HepG2 (cell line): ENCODE measurements around the gene UGT1A3. TPM values are rescaled to one million over a fixed set of nuclear protein-coding genes. Genes with fewer than 3 reads are reported as not detected.

ENCODE experiments used
- ATRX ChIP-seq: sonication (generic); formaldehyde crosslinking; IDR thresholded peaks from 2 replicates; pipeline ENCODE4 v1.4.0; 2020; ENCODE audit warnings: missing genetic modification reagents, borderline replicate concordance
- CEBPB ChIP-seq: IDR thresholded peaks from 2 replicates; pipeline ENCODE4 v1.6.1; 2011; ENCODE audit warnings: low read depth, low read length, improper control_type of control experiment, borderline replicate concordance
- DNMT3B ChIP-seq: conservative IDR thresholded peaks from 2 replicates; pipeline ENCODE4 v1.6.1; 2016; ENCODE audit warnings: missing biosample characterization, control low read depth
- EP300 ChIP-seq, 3 experiments: sonication (generic) in 1 of 3; formaldehyde crosslinking in 1 of 3; IDR thresholded peaks; 2 replicates each; pipeline versions ENCODE4 v1.5.1 to v1.6.1; 2011 to 2020; ENCODE audit warnings: low read depth in 2 of 3, low read length in 2 of 3, borderline replicate concordance in 1 of 3, improper control_type of control experiment in 1 of 3, mild to moderate bottlenecking in 1 of 3, missing genetic modification reagents in 1 of 3, moderate library complexity in 1 of 3
- HDAC2 ChIP-seq: sonication (generic); formaldehyde crosslinking; IDR thresholded peaks from 2 replicates; pipeline ENCODE4 v1.4.0; 2020; ENCODE audit warnings: missing genetic modification reagents
- HNRNPH1 ChIP-seq: fragments of 200-400 bp; formaldehyde crosslinking; optimal IDR thresholded peaks from 2 replicates; pipeline ENCODE3; 2017; ENCODE audit warnings: mild to moderate bottlenecking, low read depth, low read length
- SOX6 ChIP-seq, 2 experiments: fragments of 450-650 bp in 1 of 2; sonication (generic) in 1 of 2; formaldehyde crosslinking in 1 of 2; IDR thresholded peaks; 2 replicates each; pipeline versions ENCODE4 v1.4.0 to v1.6.1; 2017 to 2020; ENCODE audit warnings: antibody characterized with exemption in 1 of 2, mild to moderate bottlenecking in 1 of 2, missing genetic modification reagents in 1 of 2
- ZNF10 ChIP-seq: sonication (generic); formaldehyde crosslinking; IDR thresholded peaks from 2 replicates; pipeline ENCODE4 v1.4.0; 2020; ENCODE audit warnings: mild to moderate bottlenecking, low read depth, missing genetic modification reagents, borderline replicate concordance
- ZNF143 ChIP-seq: sonication (generic); formaldehyde crosslinking; IDR thresholded peaks from 2 replicates; pipeline ENCODE4 v1.4.0; 2020; ENCODE audit warnings: missing genetic modification reagents
- ZNF503 ChIP-seq: sonication (generic); formaldehyde crosslinking; IDR thresholded peaks from 2 replicates; pipeline ENCODE4 v1.4.0; 2020; ENCODE audit warnings: missing genetic modification reagents
- ZNF564 ChIP-seq: sonication (generic); formaldehyde crosslinking; IDR thresholded peaks from 2 replicates; pipeline ENCODE4 v1.8.1; 2023; ENCODE audit warnings: mild to moderate bottlenecking, missing genetic modification reagents
- ZNF772 ChIP-seq: sonication (generic); formaldehyde crosslinking; IDR thresholded peaks from 2 replicates; pipeline ENCODE4 v1.5.0; 2020; ENCODE audit warnings: mild to moderate bottlenecking, missing genetic modification reagents
- ZNF83 ChIP-seq: sonication (generic); formaldehyde crosslinking; IDR thresholded peaks from 2 replicates; pipeline ENCODE4 v1.4.0; 2020; ENCODE audit warnings: missing genetic modification reagents, mild to moderate bottlenecking, borderline replicate concordance
- ZSCAN21 ChIP-seq: sonication (generic); formaldehyde crosslinking; IDR thresholded peaks from 2 replicates; pipeline ENCODE4 v1.8.0; 2022; ENCODE audit warnings: mild to moderate bottlenecking, missing genetic modification reagents, moderate library complexity, borderline replicate concordance
- polyA plus RNA-seq, 8 experiments: library from polyadenylated mRNA; depleted of rRNA in 3 of 8; stranded (reverse) in 7 of 8; unstranded in 1 of 8; fragments of >200 nt; fragmentation: Illumina TruSeq in 4 of 8; extraction: Trizol in 4 of 8; gene quantifications; 2 replicates each; pipeline versions ENCODE4 v1.2.1 to v1.2.3, GENCODE V29; 2011 to 2016; ENCODE audit warnings: low read depth in 4 of 8, missing spikeins in 1 of 8, mixed read lengths in 1 of 8; ENCODE audit not compliant: insufficient read depth in 1 of 8
- total RNA-seq, 5 experiments: library from RNA; depleted of rRNA; stranded (reverse); fragments of >200 nt; fragmentation: Illumina TruSeq; extraction: Trizol; gene quantifications; 2 replicates each; pipeline ENCODE4 v1.2.3, GENCODE V29; 2016; ENCODE audit warnings: low read depth in 1 of 5
- TF ChIP-seq, protein P1 (sequence below), 2 experiments: fragments of 450-650 bp in 1 of 2; sonication (generic) in 1 of 2; formaldehyde crosslinking in 1 of 2; IDR thresholded peaks; 2 replicates each; pipeline versions ENCODE4 v1.6.1 to v1.8.0; 2016 to 2022; ENCODE audit warnings: antibody characterized with exemption in 1 of 2, mild to moderate bottlenecking in 1 of 2, missing genetic modification reagents in 1 of 2
- TF ChIP-seq, protein P2 (sequence below): IDR thresholded peaks from 2 replicates; pipeline ENCODE4 v1.6.1; 2016

UGT1A3 gene
- total and polyA plus RNA-seq, 2 of the 13 experiments (the other 11 are each of a cell fraction or from before 2014, with no cell fraction given): not detected

DNA sequence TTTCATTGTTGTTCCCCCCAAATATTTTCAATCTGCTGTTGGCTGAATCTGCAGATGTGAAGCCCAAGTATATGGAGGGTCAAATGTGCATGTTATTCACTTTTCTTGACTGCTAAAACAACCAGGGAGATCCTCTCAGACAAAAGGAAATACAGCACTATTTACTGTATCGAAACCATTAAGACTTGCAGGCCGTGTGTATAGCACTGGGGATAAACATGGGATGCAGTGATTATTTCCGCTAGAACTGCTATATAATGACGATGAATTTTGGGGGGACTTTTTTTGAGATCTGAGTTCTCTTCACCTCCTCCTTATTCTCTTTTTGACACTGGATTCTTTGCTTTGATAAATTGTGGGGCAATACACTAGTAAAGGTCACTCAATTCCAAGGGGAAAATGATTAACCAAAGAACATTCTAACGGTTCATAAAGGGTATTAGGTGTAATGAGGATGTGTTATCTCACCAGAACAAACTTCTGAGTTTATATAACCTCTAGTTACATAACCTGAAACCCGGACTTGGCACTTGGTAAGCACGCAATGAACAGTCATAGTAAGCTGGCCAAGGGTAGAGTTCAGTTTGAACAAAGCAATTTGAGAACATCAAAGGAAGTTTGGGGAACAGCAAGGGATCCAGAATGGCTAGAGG is 27.7 kb downstream of the UGT1A3 start (continued):
- TF ChIP-seq, protein P1, sequence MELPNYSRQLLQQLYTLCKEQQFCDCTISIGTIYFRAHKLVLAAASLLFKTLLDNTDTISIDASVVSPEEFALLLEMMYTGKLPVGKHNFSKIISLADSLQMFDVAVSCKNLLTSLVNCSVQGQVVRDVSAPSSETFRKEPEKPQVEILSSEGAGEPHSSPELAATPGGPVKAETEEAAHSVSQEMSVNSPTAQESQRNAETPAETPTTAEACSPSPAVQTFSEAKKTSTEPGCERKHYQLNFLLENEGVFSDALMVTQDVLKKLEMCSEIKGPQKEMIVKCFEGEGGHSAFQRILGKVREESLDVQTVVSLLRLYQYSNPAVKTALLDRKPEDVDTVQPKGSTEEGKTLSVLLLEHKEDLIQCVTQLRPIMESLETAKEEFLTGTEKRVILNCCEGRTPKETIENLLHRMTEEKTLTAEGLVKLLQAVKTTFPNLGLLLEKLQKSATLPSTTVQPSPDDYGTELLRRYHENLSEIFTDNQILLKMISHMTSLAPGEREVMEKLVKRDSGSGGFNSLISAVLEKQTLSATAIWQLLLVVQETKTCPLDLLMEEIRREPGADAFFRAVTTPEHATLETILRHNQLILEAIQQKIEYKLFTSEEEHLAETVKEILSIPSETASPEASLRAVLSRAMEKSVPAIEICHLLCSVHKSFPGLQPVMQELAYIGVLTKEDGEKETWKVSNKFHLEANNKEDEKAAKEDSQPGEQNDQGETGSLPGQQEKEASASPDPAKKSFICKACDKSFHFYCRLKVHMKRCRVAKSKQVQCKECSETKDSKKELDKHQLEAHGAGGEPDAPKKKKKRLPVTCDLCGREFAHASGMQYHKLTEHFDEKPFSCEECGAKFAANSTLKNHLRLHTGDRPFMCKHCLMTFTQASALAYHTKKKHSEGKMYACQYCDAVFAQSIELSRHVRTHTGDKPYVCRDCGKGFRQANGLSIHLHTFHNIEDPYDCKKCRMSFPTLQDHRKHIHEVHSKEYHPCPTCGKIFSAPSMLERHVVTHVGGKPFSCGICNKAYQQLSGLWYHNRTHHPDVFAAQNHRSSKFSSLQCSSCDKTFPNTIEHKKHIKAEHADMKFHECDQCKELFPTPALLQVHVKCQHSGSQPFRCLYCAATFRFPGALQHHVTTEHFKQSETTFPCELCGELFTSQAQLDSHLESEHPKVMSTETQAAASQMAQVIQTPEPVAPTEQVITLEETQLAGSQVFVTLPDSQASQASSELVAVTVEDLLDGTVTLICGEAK (IDR thresholded peaks at IDR 0.05): no peak
- TF ChIP-seq, protein P1 (CRISPR knock-in tag; IDR thresholded peaks at IDR 0.05): peak; percentile 31; the same call in 1 of the 2 replicates
- TF ChIP-seq ZSCAN21 (CRISPR knock-in tag) (0 out of 2 replicates have a peak, but pooled peaks have one; percentile 51), ZNF83 (no peak), ZNF503 (CRISPR knock-in tag) (peak; percentile 100), ZNF564 (CRISPR knock-in tag) (no peak), DNMT3B (CRISPR knock-in tag) (0 out of 2 replicates have a peak, but pooled peaks have one; percentile 90), HDAC2 (peak; percentile 99), SOX6 (IDR thresholded peaks at IDR 0.05) (no peak), SOX6 (CRISPR knock-in tag; IDR thresholded peaks at IDR 0.05) (peak; percentile 99), ZNF10 (CRISPR knock-in tag) (no peak), CEBPB (peak; percentile 82; the same call in 1 of the 2 replicates), ZNF772 (CRISPR knock-in tag) (peak; percentile 91), ZNF143 (no peak), HNRNPH1 (no peak), ATRX (no peak), EP300 (IDR thresholded peaks at IDR 0.05; ENCODE audit: low read depth in 2 of 2, low read length in 2 of 2) (peak; percentile 96 to 97; a peak in 3 of 4 replicates), EP300 (CRISPR knock-in tag; IDR thresholded peaks at IDR 0.05; ENCODE audit: borderline replicate concordance) (peak; percentile 89)
- TF ChIP-seq, protein P2, sequence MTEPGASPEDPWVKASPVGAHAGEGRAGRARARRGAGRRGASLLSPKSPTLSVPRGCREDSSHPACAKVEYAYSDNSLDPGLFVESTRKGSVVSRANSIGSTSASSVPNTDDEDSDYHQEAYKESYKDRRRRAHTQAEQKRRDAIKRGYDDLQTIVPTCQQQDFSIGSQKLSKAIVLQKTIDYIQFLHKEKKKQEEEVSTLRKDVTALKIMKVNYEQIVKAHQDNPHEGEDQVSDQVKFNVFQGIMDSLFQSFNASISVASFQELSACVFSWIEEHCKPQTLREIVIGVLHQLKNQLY (CRISPR knock-in tag): peak; percentile 87; the same call in 1 of the 2 replicates
